Gastrocnemius medialis (tissue), 4 donors: ENCODE results near the gene CCDC102B.

Experiments
- CTCF ChIP-seq, 5 experiments: fragments of 450-650 bp in 3 of 5; fragments of 200-600 bp in 2 of 5; sonication (generic) in 2 of 5; IDR thresholded peaks in 4 of 5; conservative IDR thresholded peaks in 1 of 5; 1 replicate in 4 of 5; 2 replicates in 1 of 5; pipeline ENCODE4 v1.5.1; 2016 to 2019; ENCODE audit warnings: antibody characterized with exemption in 5 of 5, mild to moderate bottlenecking in 3 of 5, moderate library complexity in 3 of 5
- POLR2A ChIP-seq, 2 donors: fragments of 450-650 bp; IDR thresholded peaks; one replicate each; pipeline ENCODE4 v1.6.1; 2017; ENCODE audit warnings: antibody characterized with exemption in 2 of 2, mild to moderate bottlenecking in 2 of 2, moderate library complexity in 2 of 2

GRCh38 chr18:68997845-68998244 is 200.0 kb downstream of the CCDC102B start:
- TF ChIP-seq CTCF (IDR thresholded peaks at IDR 0.05 in 4 of 5, conservative IDR thresholded peaks at IDR 0.05 in 1 of 5) (no peak), POLR2A (IDR thresholded peaks at IDR 0.05) (no peak)
